ENCODE data around the gene DOK3. TPM values are rescaled to one million over a fixed set of nuclear protein-coding genes. Genes with fewer than 3 reads are reported as not detected.

DOK3 gene, protein sequence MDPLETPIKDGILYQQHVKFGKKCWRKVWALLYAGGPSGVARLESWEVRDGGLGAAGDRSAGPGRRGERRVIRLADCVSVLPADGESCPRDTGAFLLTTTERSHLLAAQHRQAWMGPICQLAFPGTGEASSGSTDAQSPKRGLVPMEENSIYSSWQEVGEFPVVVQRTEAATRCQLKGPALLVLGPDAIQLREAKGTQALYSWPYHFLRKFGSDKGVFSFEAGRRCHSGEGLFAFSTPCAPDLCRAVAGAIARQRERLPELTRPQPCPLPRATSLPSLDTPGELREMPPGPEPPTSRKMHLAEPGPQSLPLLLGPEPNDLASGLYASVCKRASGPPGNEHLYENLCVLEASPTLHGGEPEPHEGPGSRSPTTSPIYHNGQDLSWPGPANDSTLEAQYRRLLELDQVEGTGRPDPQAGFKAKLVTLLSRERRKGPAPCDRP
- 9.1 TPM for total RNA-seq

DNA sequence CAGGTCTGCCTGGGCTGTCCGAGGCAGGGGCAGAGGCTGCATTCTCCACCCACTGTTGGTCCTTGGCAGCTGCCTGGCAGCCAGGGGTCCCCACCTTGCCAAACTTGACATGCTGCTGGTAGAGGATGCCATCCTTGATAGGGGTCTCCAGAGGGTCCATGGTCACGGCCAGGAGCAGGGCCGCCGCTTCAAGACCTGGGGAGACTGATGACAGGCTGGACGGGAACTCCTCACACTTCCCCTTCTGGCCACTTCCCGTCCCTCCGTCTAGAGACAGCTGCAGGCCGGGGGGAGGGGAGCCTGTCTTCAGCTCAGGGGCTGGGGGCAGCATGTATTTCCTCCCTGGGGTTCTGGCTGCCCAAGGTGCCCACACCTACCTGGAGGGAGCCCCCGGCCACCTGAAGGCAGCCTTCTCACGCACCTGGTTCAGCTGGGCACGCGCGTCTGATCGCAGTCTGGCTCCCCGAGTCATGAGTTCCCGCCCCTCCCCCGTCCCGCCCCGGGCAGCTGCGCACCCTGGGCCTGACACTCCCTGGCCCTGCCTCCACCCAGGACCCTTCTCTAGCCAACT lies at the start of gene DOK3:
TSS of gene DOK3 (minus strand) at position 446 of the 571 bp plus-strand sequence. CDS start at position 160, 286 bp downstream.

GRCh38 chr5:177554474-177555111 lies 45.0 kb upstream of the DOK3 start, which contains the start of gene FAM193B:
Gene FAM193B (minus strand): TSS chr5:177554563. CDS start chr5:177554458, 105 bp downstream.

DNA sequence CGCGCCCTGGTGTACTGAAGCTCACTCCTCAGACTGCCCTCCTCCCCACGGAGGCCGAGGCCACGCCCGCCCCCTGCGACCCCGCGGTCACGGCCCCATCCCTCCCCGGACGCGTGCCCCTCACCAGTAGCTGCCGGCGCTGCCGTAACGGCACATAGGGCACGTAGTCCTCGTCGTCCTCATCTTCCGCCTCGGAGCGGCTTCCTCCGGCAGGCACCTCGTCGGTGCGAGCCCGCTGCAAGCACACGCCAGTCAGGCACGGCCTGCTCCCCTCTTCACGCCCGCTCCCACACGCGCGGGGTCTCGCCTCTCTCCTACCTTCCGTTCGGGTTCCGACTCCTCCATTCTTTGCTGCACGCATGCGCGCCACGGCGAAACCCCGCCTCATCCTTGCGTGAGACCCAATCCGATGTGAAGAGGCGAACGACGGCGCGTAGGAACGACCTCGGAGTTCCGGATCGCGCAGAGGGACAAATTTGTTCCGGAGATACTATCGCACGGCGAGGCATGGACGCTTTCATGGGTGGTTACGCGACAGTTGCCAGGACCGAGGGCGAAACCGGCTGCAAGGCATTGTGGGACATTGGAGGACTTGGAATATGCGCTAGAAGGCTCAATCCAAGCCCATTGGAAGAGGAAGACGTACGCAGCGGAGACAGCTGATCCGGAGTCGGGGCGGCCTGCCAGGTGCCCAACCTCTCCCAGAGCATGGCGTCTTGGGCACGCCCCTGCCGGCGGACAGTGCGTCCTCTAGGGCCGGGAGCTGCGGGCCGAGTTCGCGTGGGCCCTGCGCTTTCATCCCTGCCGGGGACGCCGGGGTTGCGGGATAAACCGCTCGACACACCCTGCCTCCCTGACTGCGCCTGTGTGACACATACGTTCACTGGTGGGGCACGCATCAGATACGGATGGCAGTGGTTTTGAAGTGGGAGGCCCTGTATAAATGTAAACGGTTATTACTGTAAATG lies 7.3 kb upstream of the DOK3 start, which contains the start of gene DDX41:
TSS of gene DDX41 (minus strand) at position 361 of the 968 bp plus-strand sequence. CDS start at position 345, 16 bp downstream.

DNA sequence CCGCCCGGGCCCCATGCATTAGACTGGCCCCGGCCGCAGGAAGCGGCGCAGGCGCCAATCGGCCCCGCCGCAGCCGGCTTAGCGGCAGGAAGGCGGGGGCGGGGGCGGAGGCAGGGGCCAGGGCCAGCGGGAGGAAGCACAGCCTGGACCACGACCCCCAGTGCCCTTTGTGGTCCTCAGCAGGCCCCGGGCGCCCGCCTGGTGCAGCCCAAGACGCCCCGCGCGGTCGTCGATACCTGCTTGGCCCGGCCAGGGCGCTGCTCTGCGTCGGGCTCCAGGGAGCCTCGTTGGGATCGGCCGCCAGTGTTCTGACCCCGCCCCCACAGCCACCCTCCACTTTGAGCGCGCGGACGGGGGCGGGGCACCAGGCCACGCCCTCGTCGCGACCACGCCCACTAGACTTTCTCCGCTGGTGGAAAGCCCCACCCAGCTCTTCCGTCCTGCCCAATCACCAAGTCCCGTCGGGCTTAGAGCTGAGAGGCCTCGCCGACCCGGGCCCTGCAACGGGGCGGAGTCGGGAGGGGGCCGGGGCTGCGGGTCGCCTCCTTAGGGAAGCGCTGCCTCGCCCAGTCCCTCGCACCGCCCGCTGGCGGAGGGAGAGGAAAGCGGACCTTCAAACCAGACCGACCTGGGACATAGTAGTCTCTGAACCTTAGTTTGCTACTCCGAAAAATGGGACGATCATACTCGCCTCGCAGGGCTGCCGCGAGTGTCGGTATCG lies 12.2 kb downstream of the DOK3 start, which contains the start of gene PDLIM7:
TSS of gene PDLIM7 (minus strand) at position 313 of the 721 bp plus-strand sequence. CDS start 1,092 bp downstream, outside the sequence.

GRCh38 chr5:177473443-177474001 lies 36.1 kb downstream of the DOK3 start, which contains the start of gene DBN1:
Gene DBN1 (minus strand): TSS chr5:177473634. CDS start chr5:177473521, 113 bp downstream.

Other genes with a start within 250 kb of the DOK3 start
- 13.8 TPM for gene RAB24, start 206.1 kb downstream of the DOK3 start, total RNA-seq
- gene PRELID1, start 206.0 kb downstream of the DOK3 start, total RNA-seq, result 29.7 TPM
- gene MXD3, start 197.9 kb downstream of the DOK3 start, total RNA-seq, result 10.3 TPM
- 93.0 TPM for gene LMAN2, start 158.2 kb downstream of the DOK3 start, total RNA-seq
- 5.0 TPM for gene RGS14, start 151.9 kb downstream of the DOK3 start, total RNA-seq
- gene SLC34A1, start 125.4 kb downstream of the DOK3 start, total RNA-seq, result not detected
- 1.6 TPM for gene PFN3, start 109.2 kb downstream of the DOK3 start, total RNA-seq
- gene F12, start 100.3 kb downstream of the DOK3 start, total RNA-seq, result 3.4 TPM
- gene GRK6, start 83.2 kb downstream of the DOK3 start, total RNA-seq, result 24.1 TPM
- gene PRR7, start 63.0 kb downstream of the DOK3 start, total RNA-seq, result 11.9 TPM
- gene DBN1, start 36.2 kb downstream of the DOK3 start, total RNA-seq, result 224 TPM
- 9.1 TPM for gene PDLIM7, start 12.2 kb downstream of the DOK3 start, total RNA-seq
- 92.6 TPM for gene DDX41, start 7.1 kb upstream of the DOK3 start, total RNA-seq
- gene FAM193B, start 44.7 kb upstream of the DOK3 start, total RNA-seq, result 60.4 TPM
- gene TMED9, start 82.4 kb upstream of the DOK3 start, total RNA-seq, result 24.4 TPM
- gene B4GALT7, start 90.3 kb upstream of the DOK3 start, total RNA-seq, result 20.7 TPM